GM18909 (cell line): ENCODE data around the gene MYO5A.

Experiments used
- ATAC-seq: cut with Tn5 transposase; IDR thresholded peaks from one replicate; pipeline ENCODE4 v1.9.1; 2021; ENCODE audit warnings: mild to moderate bottlenecking; ENCODE audit not compliant: unreplicated experiment, poor library complexity

Gene MYO5A

DNA sequence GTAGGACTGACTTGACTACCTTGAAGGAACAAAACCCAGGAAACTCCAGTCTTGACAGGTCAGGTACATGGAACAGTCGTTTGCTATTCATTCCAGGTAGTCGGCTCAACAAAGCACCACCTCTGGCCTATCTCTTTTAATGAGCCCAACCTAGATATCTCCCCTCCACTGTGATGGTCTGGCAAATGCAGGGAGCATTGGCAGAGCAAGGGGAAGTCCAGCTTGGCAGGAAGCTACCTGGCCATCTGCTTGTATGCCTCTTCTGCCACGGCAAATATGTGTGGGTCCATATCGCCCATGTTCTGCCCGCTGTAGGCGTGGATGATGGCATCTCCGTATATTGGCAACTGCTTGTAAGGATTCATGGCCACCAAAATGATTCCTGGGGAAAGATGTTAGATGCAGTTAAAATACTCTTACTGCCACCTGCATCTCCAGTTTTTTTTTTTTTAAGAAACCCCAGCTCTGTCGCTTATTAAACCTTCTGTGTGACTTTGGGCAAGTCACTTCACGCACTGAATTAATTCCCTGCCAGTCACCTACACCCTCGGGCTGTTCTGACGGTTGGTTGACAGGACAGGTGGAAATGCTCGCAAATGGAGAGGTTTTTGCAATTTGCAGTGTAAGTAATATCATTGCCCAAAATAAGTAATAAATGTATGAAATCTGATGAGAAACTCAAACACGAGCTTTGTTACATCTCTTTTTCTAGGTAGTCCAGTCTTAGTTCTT is 249.9 kb downstream of the MYO5A start:
- no peak for ATAC-seq

- no peak for ATAC-seq
Observed at GRCh38 chr15:52278135-52278534, 250.5 kb downstream of the MYO5A start.

- no peak for ATAC-seq
Observed at GRCh38 chr15:52277575-52277974, 251.1 kb downstream of the MYO5A start.

- no peak for ATAC-seq
Observed at GRCh38 chr15:52276256-52276770, 252.4 kb downstream of the MYO5A start.

DNA sequence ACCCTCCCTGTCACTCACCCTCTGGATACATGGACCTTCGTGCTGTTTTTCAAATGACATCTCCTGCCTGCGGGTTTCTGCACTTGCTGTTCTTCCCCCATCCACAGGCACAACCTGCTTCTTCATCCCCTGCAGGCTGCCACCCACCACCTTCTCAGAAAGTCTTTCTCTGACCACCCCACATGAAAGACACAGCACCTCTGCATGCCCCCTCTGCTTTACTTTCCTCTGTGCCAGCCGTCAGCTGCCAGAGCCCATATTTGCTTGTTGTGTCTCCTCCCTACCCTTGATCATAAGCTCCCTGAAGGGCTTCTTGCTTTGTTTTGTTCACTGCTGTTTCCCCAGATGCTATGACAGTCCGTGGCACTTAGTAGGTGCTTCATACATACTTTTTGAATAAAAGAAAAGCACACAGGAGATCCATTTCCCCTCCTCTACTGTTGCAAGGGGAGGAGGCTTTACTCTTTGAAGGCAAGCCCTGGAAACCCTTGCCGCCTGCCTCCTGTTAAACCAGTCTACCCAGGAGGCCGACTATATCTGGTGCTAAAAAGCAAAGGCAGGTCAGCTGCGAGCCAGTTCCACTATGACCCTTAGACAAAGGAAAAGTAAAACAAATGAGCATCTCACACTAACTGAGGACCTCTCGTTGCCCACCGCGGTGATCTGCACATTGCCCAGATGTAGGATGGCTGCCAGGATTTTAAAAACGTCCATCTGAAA is 265.0 kb downstream of the MYO5A start:
- no peak for ATAC-seq

DNA sequence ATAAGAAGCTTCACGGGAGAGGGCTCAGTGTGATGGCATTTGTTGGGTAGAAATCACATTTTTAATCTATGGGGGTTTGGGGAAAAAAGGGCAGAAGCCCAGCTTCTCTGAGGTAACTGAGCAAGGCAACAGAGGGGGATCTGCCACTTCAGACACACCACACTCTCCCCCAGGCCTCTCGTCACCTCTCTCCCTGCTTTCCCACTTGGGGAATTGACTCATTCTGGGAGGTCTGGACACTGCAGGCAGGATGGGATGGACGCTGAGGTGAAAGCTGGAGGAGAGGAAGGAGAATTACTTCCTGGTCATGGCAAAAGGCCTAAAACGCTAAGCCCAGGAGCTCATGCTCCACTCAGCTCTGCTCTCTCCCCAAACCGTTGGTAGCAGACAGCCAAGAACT is 266.3 kb downstream of the MYO5A start:
- no peak for ATAC-seq

GRCh38 chr15:52261498-52262242 is 267.0 kb downstream of the MYO5A start:
- peak; percentile 99 for ATAC-seq

- ATAC-seq, result no peak
Observed at GRCh38 chr15:52261026-52261425, 267.7 kb downstream of the MYO5A start.

- ATAC-seq, result no peak
Observed at GRCh38 chr15:52259503-52259902, 269.2 kb downstream of the MYO5A start.

DNA sequence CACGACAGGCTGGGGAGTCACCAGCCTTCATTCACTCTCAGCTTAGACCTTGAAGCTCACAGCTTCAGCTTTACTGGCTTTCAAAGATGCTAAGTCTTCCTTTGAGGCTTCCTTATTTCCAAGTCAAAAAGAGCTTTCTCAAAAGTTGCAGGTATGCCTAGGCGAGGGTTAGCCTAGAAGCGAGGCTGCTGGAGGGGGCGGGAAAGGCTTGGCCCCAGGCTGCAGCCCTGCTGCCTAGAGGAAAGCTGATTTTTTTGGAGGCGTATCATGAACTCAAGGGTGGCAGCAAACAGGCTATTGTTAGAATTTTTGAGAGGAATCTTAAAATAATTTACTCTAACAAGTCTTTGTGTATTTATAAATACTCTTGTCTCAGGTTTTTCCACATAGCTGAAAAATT is 270.2 kb downstream of the MYO5A start:
- ATAC-seq, result no peak

GRCh38 chr15:52257734-52258062 is 271.0 kb downstream of the MYO5A start:
- ATAC-seq, result no peak
